ENCODE results near the gene LZTS2.

GRCh38 chr10:100977436-100977835 lies 22.2 kb upstream of the LZTS2 start:
- TF ChIP-seq CTCF (IDR thresholded peaks at IDR 0.05; ENCODE audit: borderline replicate concordance, extremely low read depth, low read length, poor library complexity, severe bottlenecking) (no peak), EZH2 (IDR thresholded peaks at IDR 0.05; ENCODE audit: borderline replicate concordance, low read depth, low read length, severe bottlenecking) (no peak)
